ENCODE measurements around the gene KCTD10. TPM values are rescaled to one million over a fixed set of nuclear protein-coding genes. Genes with fewer than 3 reads are reported as not detected.
"Not testable (repeated sequence)": the region's sequence is repeated elsewhere in the genome, so short reads cannot be mapped to it uniquely, and the experiment has no call there.

KCTD10 gene
- total and polyA plus RNA-seq, 9 of the 15 experiments (the other 6 are each of a cell fraction or from before 2014, with no cell fraction given): 1.9 to 37.5 (median 15.7) TPM

GRCh38 chr12:109439951-109440350 lies 37.1 kb downstream of the KCTD10 start:
- H4K20me1 ChIP-seq (replicated peaks; ENCODE audit: control insufficient read depth, insufficient read depth, low read length); H3K27ac ChIP-seq (ENCODE audit: extremely low read depth, low read depth, low read length); CTCF ChIA-PET (ENCODE audit: low intra/inter-chr PET ratio); DNase-seq (ENCODE audit: extremely low read depth in 1 of 4, low spot score in 3 of 4); H3K36me3 ChIP-seq (ENCODE audit: control insufficient read depth, insufficient read depth, low read length); intact Hi-C loops (cut with micrococcal nuclease); H3K9ac ChIP-seq (ENCODE audit: insufficient read depth in 1 of 2, low read depth in 2 of 2, low read length in 2 of 2); H3K4me3 ChIP-seq; H3K79me2 ChIP-seq (ENCODE audit: control insufficient read depth, insufficient read depth, low read length); H2AFZ ChIP-seq (ENCODE audit: low read depth, low read length); FAIRE-seq; H3K4me2 ChIP-seq (ENCODE audit: insufficient read depth, low read length); in situ Hi-C loops (cut with MboI); BruUV-seq (replicated peaks); ATAC-seq; H3K9me1 ChIP-seq (ENCODE audit: control insufficient read depth, insufficient read depth, low read length); H3K4me1 ChIP-seq (replicated peaks in 1 of 2; ENCODE audit: control insufficient read depth in 2 of 2, insufficient read depth in 2 of 2, low read length in 2 of 2); H3K9me3 ChIP-seq (replicated peaks; ENCODE audit: control insufficient read depth, insufficient read depth, low read depth, low read length): not testable (repeated sequence)
- H3K27me3 ChIP-seq (ENCODE audit: control insufficient read depth in 2 of 2, insufficient read depth in 2 of 2, low read length in 2 of 2): peaks cover 16 to 23% of the 10 kb centered on the region in 2 experiments; a peak in 4 of 5 replicates
- POLR2A ChIA-PET: interaction anchor here (0.9 kb wide), 1 partner anchor 33 kb away, joined by 3 read pairs; no protein-coding TSS in a partner anchor
- WGBS (ENCODE audit: insufficient coverage, low coverage, missing lambda C conversion rate): 31% methylated on average over 13 of the region's 13 CpGs

GRCh38 chr12:109439181-109439580 lies 37.9 kb downstream of the KCTD10 start:
- Histone ChIP-seq H3K27me3 (ENCODE audit: control insufficient read depth in 2 of 2, insufficient read depth in 2 of 2, low read length in 2 of 2) (peaks cover 21 to 28% of the 10 kb centered on the region in 2 experiments; a peak in 4 of 5 replicates), H3K9me3 (replicated peaks; ENCODE audit: control insufficient read depth, insufficient read depth, low read depth, low read length) (no peaks in the 10 kb centered on the region), H3K27ac (ENCODE audit: extremely low read depth, low read depth, low read length) (no peak overlapping the region), H3K9me1 (ENCODE audit: control insufficient read depth, insufficient read depth, low read length) (no peaks in the 10 kb centered on the region), H4K20me1 (replicated peaks; ENCODE audit: control insufficient read depth, insufficient read depth, low read length) (no peaks in the 10 kb centered on the region), H2AFZ (ENCODE audit: low read depth, low read length) (no peak overlapping the region), H3K4me1 (replicated peaks in 1 of 2; ENCODE audit: control insufficient read depth in 2 of 2, insufficient read depth in 2 of 2, low read length in 2 of 2) (no peaks in the 10 kb centered on the region; a peak in 1 of 5 replicates), H3K4me3 (no peak overlapping the region), H3K79me2 (ENCODE audit: control insufficient read depth, insufficient read depth, low read length) (no peaks in the 10 kb centered on the region), H3K4me2 (ENCODE audit: insufficient read depth, low read length) (no peak overlapping the region), H3K9ac (ENCODE audit: insufficient read depth in 1 of 2, low read depth in 2 of 2, low read length in 2 of 2) (no peak overlapping the region), H3K36me3 (ENCODE audit: control insufficient read depth, insufficient read depth, low read length) (no peaks in the 10 kb centered on the region)
- FAIRE-seq (no peak), ATAC-seq (no peak), DNase-seq (ENCODE audit: extremely low read depth in 1 of 4, low spot score in 3 of 4) (no peak)
- 14% methylated on average over 6 of the region's 6 CpGs for WGBS (ENCODE audit: insufficient coverage, low coverage, missing lambda C conversion rate)
- BruUV-seq (replicated peaks): no TSS peak
- intact Hi-C loops (cut with micrococcal nuclease) (no loop called here), in situ Hi-C loops (cut with MboI) (no loop called here)
- ChIA-PET CTCF (ENCODE audit: low intra/inter-chr PET ratio) (no interaction called here), POLR2A (interaction anchor here (0.9 kb wide), 1 partner anchor 34 kb away, joined by 3 read pairs; no protein-coding TSS in a partner anchor)
- TF ChIP-seq FOXK2 (conservative IDR thresholded peaks at IDR 0.05 in 1 of 2, IDR thresholded peaks at IDR 0.05 in 1 of 2; ENCODE audit: low read depth in 2 of 2): no peak
- no peak for TF ChIP-seq MNT (conservative IDR thresholded peaks at IDR 0.05)
- no peak for TF ChIP-seq ZNF584 (CRISPR knock-in tag; IDR thresholded peaks at IDR 0.05; ENCODE audit: low read depth)
- no peak for TF ChIP-seq ARID2 (IDR thresholded peaks at IDR 0.05)
- TF ChIP-seq ZNF407 (IDR thresholded peaks at IDR 0.05; ENCODE audit: low read depth): no peak
